ENCODE results near the gene CCDC172.

- TF ChIP-seq CTCF (IDR thresholded peaks at IDR 0.05), result no peak
- TF ChIP-seq POLR2A (IDR thresholded peaks at IDR 0.05; ENCODE audit: low read depth), result no peak
- no peak for TF ChIP-seq EP300 (IDR thresholded peaks at IDR 0.05)
- TF ChIP-seq POLR2AphosphoS5 (IDR thresholded peaks at IDR 0.05), result no peak
Measured at GRCh38 chr10:116429288-116429977, 105.2 kb downstream of the CCDC172 start.
